K562 (cell line): ENCODE data around the gene KRTAP1-1. TPM values are rescaled to one million over a fixed set of nuclear protein-coding genes. Genes with fewer than 3 reads are reported as not detected.
"Not testable (repeated sequence)": the region's sequence is repeated elsewhere in the genome, so short reads cannot be mapped to it uniquely, and the experiment has no call there.

Source experiments
- ATAC-seq: fragments of 200-7000 bp; cut with Tn5 transposase; 3 replicates; pipeline ENCODE4 v1.9.1; 2020; ENCODE audit warnings: moderate library complexity
- Bru-seq: library from RNA; stranded (reverse); fragments of 400-500 nt; gene quantifications from one replicate; lab custom pipeline; 2021; lab: Mats Ljungman, UMichigan
- BruChase-seq, 2 experiments: library from RNA; stranded (reverse); fragments of 400-500 nt; gene quantifications; one replicate each; lab custom pipeline; 2021; lab: Mats Ljungman, UMichigan
- BruUV-seq: library from RNA; stranded (reverse); fragments of 400-500 nt; replicated peaks from 2 replicates; lab custom pipeline; 2021; lab: Mats Ljungman, UMichigan
- CTCF ChIA-PET: fragments of 300-600 bp; formaldehyde crosslinking; extraction: SDS; loops from one replicate; lab custom pipeline; 2021; ENCODE audit warnings: low intra/inter-chr PET ratio; lab: Yijun Ruan, JAX
- POLR2A ChIA-PET: fragments of 300-600, 350-650 bp; sonication (Branson Sonifier 250); formaldehyde crosslinking; extraction: SDS; loops from one replicate; lab custom pipeline; 2021; ENCODE audit warnings: antibody characterized with exemption, inconsistent platforms; lab: Yijun Ruan, JAX
- DNase-seq, 4 experiments: peaks; one replicate each; pipeline versions ENCODE4 v3.0.0 to v3.0.0-alpha.2; 2011 to 2018; ENCODE audit warnings: low spot score in 3 of 4, mixed read lengths in 3 of 4; ENCODE audit errors: extremely low read depth in 1 of 4
- FAIRE-seq: peaks from 2 replicates; lab custom pipeline; 2011; peaks lifted over from hg19 to GRCh38; lab: Jason Lieb, UNC
- H2AFZ ChIP-seq: 2 replicates; pipeline ENCODE4 v1.6.0; 2011; ENCODE audit warnings: low read depth, low read length, control low read depth, inconsistent platforms
- H3K27ac ChIP-seq: fragments of 200-600 bp; 3 replicates; pipeline ENCODE4 v1.8.0; 2011; ENCODE audit warnings: low read depth, mild to moderate bottlenecking, control low read depth, inconsistent platforms, low read length, moderate library complexity, mixed read lengths; ENCODE audit errors: extremely low read depth
- H3K27me3 ChIP-seq, 2 experiments: fragments of 300-600 bp in 1 of 2; 2 replicates in 1 of 2; 3 replicates in 1 of 2; pipeline versions ENCODE4 v1.6.0 to v1.8.0; 2011; ENCODE audit warnings: inconsistent platforms in 2 of 2, low read length in 2 of 2, mild to moderate bottlenecking in 1 of 2, mixed read lengths in 1 of 2, moderate library complexity in 1 of 2; ENCODE audit not compliant: control insufficient read depth in 2 of 2, insufficient read depth in 2 of 2
- H3K36me3 ChIP-seq: fragments of 300-600 bp; 3 replicates; pipeline ENCODE4 v1.8.0; 2011; ENCODE audit warnings: mild to moderate bottlenecking, low read length, inconsistent platforms; ENCODE audit not compliant: control insufficient read depth, insufficient read depth
- H3K4me1 ChIP-seq, 2 experiments: fragments of 200-600 bp in 1 of 2; replicated peaks in 1 of 2; 2 replicates in 1 of 2; 3 replicates in 1 of 2; pipeline versions ENCODE4 v1.5.1 to v1.8.0; 2011; ENCODE audit warnings: inconsistent platforms in 2 of 2, low read length in 2 of 2, mild to moderate bottlenecking in 1 of 2, mixed read lengths in 1 of 2, moderate library complexity in 1 of 2; ENCODE audit not compliant: control insufficient read depth in 2 of 2, insufficient read depth in 2 of 2
- H3K4me2 ChIP-seq: 2 replicates; pipeline ENCODE4 v1.6.1; 2011; ENCODE audit warnings: low read length, control low read depth, inconsistent platforms, mixed read lengths; ENCODE audit not compliant: insufficient read depth
- H3K4me3 ChIP-seq: fragments of 200-600 bp; sonication (generic), shearing (Covaris generic); 2 replicates; pipeline ENCODE4 v1.5.1; 2016; ENCODE audit warnings: control low read depth, inconsistent platforms
- H3K79me2 ChIP-seq: fragments of 200-600 bp; 3 replicates; pipeline ENCODE4 v1.8.0; 2011; ENCODE audit warnings: low read length, inconsistent platforms; ENCODE audit not compliant: control insufficient read depth, insufficient read depth
- H3K9ac ChIP-seq, 2 experiments: 2 replicates each; pipeline versions ENCODE4 v1.6.0 to v1.6.1; 2011; ENCODE audit warnings: low read depth in 2 of 2, low read length in 2 of 2, control low read depth in 1 of 2, inconsistent platforms in 1 of 2, mild to moderate bottlenecking in 1 of 2, mixed read lengths in 1 of 2; ENCODE audit not compliant: insufficient read depth in 1 of 2
- H3K9me1 ChIP-seq: one replicate; pipeline ENCODE4 v1.6.0; 2011; ENCODE audit warnings: inconsistent platforms, mild to moderate bottlenecking, low read length, moderate library complexity; ENCODE audit not compliant: control insufficient read depth, insufficient read depth
- H3K9me3 ChIP-seq: replicated peaks from 2 replicates; pipeline ENCODE4 v1.5.1; 2011; ENCODE audit warnings: low read depth, low read length, inconsistent platforms; ENCODE audit not compliant: control insufficient read depth, insufficient read depth
- H4K20me1 ChIP-seq: replicated peaks from 2 replicates; pipeline ENCODE4 v1.6.1; 2011; ENCODE audit warnings: low read length, inconsistent platforms, mixed read lengths; ENCODE audit not compliant: control insufficient read depth, insufficient read depth
- WGBS: fragments of 100-300 bp; shearing (Covaris generic); methylation state at CpG from one replicate; pipeline ENCODE4 v1.1.6; 2016; ENCODE audit warnings: low coverage, mixed read lengths; ENCODE audit not compliant: insufficient coverage; ENCODE audit errors: missing lambda C conversion rate; 5-methylcytosine and 5-hydroxymethylcytosine counted together
- in situ Hi-C: fragments of 300-500 bp; cut with MboI; formaldehyde crosslinking; loops from 4 replicates; pipeline ENCODE4 v1.15.0; 2018; ENCODE audit warnings: inconsistent platforms, mixed read lengths
- intact Hi-C: fragments of 100-400 bp; cut with micrococcal nuclease; formaldehyde crosslinking; loops from 2 replicates; pipeline ENCODE4 v1.14.2; 2022
- long read RNA-seq, 3 experiments: library from polyadenylated mRNA in 2 of 3; library from RNA in 1 of 3; unstranded in 2 of 3; stranded (forward) in 1 of 3; transcript quantifications; one replicate each; pipeline ENCODE4 v2.0.0, GENCODE V29; 2019 to 2022
- polyA minus RNA-seq, 3 experiments: library from RNA; depleted of rRNA, polyadenylated mRNA; stranded (reverse); fragments of >200 nt; gene quantifications; 2 replicates each; pipeline ENCODE4 v1.2.3, GENCODE V29; 2011
- polyA plus RNA-seq, 8 experiments: library from polyadenylated mRNA; depleted of rRNA in 4 of 8; stranded (reverse) in 5 of 8; unstranded in 3 of 8; fragments of >200 nt; fragmentation: Nextera tagmentation in 2 of 8; fragmentation: Illumina TruSeq in 1 of 8; extraction: Ambion mirVana in 2 of 8; extraction: Trizol in 1 of 8; gene quantifications; 2 replicates each; pipeline versions ENCODE4 v1.2.1 to v1.2.3, GENCODE V29; 2011 to 2014; ENCODE audit warnings: inconsistent platforms in 1 of 8, missing spikeins in 1 of 8
- total RNA-seq, 7 experiments: library from RNA; depleted of rRNA in 6 of 7; stranded (reverse); fragments of >200 nt in 6 of 7; fragmentation: Illumina TruSeq in 2 of 7; extraction: Trizol in 2 of 7; gene quantifications; 2 replicates each; pipeline versions ENCODE4 v1.2.1 to v1.2.3, GENCODE V29; 2011 to 2021; ENCODE audit warnings: low replicate concordance in 1 of 7

KRTAP1-1 gene, protein sequence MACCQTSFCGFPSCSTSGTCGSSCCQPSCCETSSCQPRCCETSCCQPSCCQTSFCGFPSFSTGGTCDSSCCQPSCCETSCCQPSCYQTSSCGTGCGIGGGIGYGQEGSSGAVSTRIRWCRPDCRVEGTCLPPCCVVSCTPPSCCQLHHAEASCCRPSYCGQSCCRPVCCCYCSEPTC
- total RNA-seq (2011; cell fraction: chromatin; rRNA removed; ENCODE audit: low replicate concordance) = not detected in 2 replicates
- total RNA-seq (2011; cell fraction: nucleolus; rRNA removed) = not detected in 2 replicates
- total RNA-seq (2011; cell fraction: nucleoplasm; rRNA removed) = not detected in 2 replicates
- total RNA-seq (2014; rRNA removed) (not detected in 2 replicates), total RNA-seq (2014; rRNA removed; fragmentation: Illumina TruSeq; extraction: Trizol) (not detected in 2 replicates), total RNA-seq (2015; rRNA removed; fragmentation: Illumina TruSeq; extraction: Trizol) (not detected in 2 replicates), total RNA-seq (2021) (not detected in 2 replicates), polyA plus RNA-seq (2011; rRNA removed) (not detected in 2 replicates), polyA plus RNA-seq (2014; fragmentation: Illumina TruSeq; extraction: Trizol) (not detected in 2 replicates), polyA plus RNA-seq (2014; fragmentation: Nextera tagmentation; extraction: Ambion mirVana) (not detected), polyA plus RNA-seq (2014; rRNA removed) (not detected in 2 replicates), polyA minus RNA-seq (2011; rRNA and poly(A)+ RNA removed) (not detected in 2 replicates), Bru-seq, nascent RNA (not detected), BruChase-seq, experiment 1, labeled RNA remaining after a 2-hour chase (not detected), BruChase-seq, experiment 2, labeled RNA remaining after a 6-hour chase (not detected)
- not detected in 2 replicates for polyA plus RNA-seq (2011; cell fraction: cytosol; rRNA removed)
- polyA plus RNA-seq (2011; cell fraction: nucleus; rRNA removed) = not detected in 2 replicates
- not detected in 2 replicates for polyA plus RNA-seq (2012)
- polyA minus RNA-seq (2011; cell fraction: cytosol; rRNA and poly(A)+ RNA removed) = not detected in 2 replicates
- polyA minus RNA-seq (2011; cell fraction: nucleus; rRNA and poly(A)+ RNA removed) = not detected in 2 replicates
- long read RNA-seq, experiment 1 = 0 reads
- long read RNA-seq, experiment 2 = 0 reads
- long read RNA-seq, experiment 3 = 0 reads

DNA sequence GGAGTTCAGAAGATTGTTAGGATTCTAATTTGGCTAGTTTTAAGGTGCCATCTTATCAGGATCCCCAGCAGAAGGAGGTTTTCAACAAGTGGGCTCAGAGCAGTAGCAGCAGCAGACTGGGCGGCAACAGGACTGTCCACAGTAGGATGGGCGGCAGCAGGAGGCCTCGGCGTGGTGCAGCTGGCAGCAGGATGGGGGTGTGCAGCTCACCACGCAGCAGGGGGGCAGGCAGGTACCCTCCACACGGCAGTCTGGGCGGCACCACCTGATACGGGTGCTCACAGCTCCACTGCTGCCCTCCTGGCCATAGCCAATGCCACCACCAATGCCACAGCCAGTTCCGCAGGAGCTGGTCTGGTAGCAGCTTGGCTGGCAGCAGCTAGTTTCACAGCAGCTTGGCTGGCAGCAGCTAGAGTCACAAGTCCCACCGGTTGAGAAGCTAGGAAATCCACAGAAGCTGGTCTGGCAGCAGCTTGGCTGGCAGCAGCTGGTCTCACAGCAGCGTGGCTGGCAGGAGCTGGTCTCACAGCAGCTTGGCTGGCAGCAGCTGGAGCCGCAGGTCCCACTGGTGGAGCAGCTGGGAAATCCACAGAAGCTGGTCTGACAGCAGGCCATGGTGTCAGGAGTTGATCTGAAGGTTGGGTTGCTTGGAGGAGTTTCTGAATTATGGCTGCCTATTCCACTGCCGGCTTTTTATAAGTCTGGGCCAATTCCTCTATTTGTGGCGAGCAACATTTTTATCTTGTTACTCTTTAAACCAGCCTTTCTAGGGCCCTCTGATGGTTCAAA lies at the start of gene KRTAP1-1:
TSS of gene KRTAP1-1 (minus strand) at position 668 of the 789 bp plus-strand sequence. CDS start at position 615, 53 bp downstream.
- CTCF ChIA-PET, in situ Hi-C loops, H3K27me3 ChIP-seq, FAIRE-seq, POLR2A ChIA-PET, ATAC-seq, H3K9me3 ChIP-seq, DNase-seq, BruUV-seq, intact Hi-C loops, H4K20me1 ChIP-seq, H2AFZ ChIP-seq, H3K4me2 ChIP-seq, H3K9ac ChIP-seq, H3K4me1 ChIP-seq, H3K9me1 ChIP-seq, H3K27ac ChIP-seq, H3K36me3 ChIP-seq, H3K79me2 ChIP-seq, H3K4me3 ChIP-seq: not testable (repeated sequence)
- 2% methylated on average over 13 of the region's 14 CpGs for WGBS

DNA sequence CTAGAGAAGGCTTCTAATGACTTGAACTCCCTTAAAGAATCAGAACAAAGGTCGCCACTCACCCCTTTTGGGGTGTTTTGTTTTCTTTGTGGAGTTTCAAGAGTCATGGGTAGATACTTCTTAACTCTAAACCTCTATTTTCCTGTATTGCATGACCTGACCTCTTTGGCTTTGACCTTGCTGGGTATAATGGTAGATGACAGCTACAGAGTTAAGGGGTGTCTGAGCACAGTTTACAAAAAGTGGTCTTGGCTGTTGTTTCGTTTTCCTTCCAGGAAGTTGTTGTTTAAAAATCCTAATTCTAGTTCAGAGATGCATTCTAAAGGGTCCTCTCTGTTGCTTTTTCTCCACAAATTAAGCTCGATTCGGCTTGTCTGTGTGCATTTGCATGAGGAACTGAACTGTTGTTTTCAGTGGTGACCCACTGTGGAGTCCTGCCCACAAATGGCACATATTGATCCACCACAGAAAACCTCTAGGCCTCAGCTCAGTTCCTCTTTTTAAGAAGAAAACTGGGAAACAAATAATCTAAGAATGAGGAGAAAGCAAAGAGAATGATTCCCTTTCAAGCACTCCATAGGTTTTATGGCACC lies 47.6 kb upstream of the KRTAP1-1 start:
- H2AFZ ChIP-seq, H4K20me1 ChIP-seq, in situ Hi-C loops, H3K9ac ChIP-seq, H3K4me2 ChIP-seq, ATAC-seq, H3K9me1 ChIP-seq, DNase-seq, H3K4me1 ChIP-seq, H3K27me3 ChIP-seq, BruUV-seq, CTCF ChIA-PET, intact Hi-C loops, POLR2A ChIA-PET, H3K36me3 ChIP-seq, FAIRE-seq, H3K4me3 ChIP-seq, H3K79me2 ChIP-seq, H3K27ac ChIP-seq, H3K9me3 ChIP-seq: not testable (repeated sequence)
- WGBS = 0% methylated on average over 4 of the region's 4 CpGs

DNA sequence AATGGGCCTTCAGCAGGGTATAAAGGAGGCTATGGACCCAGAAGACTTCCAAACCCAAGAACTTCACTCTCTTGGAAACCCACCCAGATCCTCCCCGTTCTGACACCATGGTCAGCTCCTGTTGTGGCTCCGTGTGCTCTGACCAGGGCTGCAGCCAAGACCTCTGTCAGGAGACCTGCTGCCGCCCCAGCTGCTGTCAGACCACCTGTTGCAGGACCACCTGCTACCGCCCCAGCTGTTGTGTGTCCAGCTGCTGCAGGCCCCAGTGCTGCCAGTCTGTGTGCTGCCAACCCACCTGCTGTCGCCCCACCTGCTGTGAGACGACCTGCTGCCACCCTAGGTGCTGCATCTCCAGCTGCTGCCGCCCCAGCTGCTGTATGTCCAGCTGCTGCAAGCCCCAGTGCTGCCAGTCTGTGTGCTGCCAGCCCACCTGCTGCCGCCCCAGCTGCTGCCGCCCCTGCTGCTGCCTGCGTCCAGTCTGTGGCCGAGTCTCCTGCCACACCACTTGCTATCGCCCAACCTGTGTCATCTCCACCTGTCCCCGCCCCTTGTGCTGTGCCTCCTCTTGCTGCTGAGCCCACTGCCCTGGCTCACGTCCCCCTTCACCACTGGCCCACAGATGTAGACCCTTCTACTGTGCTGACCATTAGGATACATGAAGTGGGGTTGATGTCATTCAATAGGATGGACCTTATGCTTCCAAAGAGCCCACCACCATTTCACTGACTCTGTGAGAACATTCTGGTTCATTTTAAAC lies 43.0 kb upstream of the KRTAP1-1 start, which contains the start of gene KRTAP4-7:
TSS of gene KRTAP4-7 (plus strand) at position 51 of the 757 bp plus-strand sequence. CDS start at position 108, 57 bp downstream.
- H3K27me3 ChIP-seq, H3K4me2 ChIP-seq, CTCF ChIA-PET, H3K9me1 ChIP-seq, H3K4me3 ChIP-seq, H3K79me2 ChIP-seq, H2AFZ ChIP-seq, intact Hi-C loops, FAIRE-seq, H3K27ac ChIP-seq, DNase-seq, ATAC-seq, in situ Hi-C loops, H4K20me1 ChIP-seq, H3K9ac ChIP-seq, H3K9me3 ChIP-seq, H3K36me3 ChIP-seq, BruUV-seq, POLR2A ChIA-PET, H3K4me1 ChIP-seq: not testable (repeated sequence)
- 3% methylated on average over 9 of the region's 14 CpGs for WGBS
